ENCODE results near the gene GPR155.
"Not testable (repeated sequence)": the region's sequence is repeated elsewhere in the genome, so short reads cannot be mapped to it uniquely, and the experiment has no call there.

Gene GPR155

DNA sequence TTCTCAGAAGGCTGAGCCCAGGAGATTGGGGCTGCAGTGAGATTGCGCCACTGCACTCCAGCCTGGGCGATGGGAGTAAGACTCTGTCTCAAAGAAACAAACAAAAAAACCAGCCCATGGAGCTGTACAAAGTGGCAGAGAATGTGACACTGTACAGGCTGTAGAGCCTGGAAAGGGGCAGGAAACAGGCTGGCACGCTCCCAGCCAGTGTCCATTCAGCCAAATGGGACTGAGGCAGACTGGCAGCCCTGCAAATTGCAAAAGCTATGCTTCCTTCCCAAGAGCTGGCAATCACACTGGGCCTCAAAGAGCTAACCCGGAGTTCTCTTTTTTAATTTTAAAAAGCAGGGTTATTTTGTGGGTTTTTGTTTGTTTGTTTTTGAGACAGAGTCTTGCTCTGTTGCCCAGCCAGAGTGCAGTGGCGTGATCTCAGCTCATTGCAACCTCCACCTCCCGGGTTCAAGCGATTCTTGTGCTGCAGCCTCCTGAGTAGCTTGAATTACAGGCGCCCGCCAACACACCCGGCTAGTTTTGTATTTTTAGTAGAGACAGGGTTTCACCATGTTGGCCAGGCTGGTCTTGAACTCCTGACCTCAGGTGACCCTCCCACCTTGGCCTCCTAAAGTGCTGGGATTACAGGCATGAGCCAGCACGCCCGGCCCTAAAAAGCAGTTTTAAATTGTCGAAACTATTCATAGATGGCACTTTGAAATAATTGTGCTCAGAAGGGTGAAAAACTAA is 48.5 kb downstream of the GPR155 start:
- DNase-seq = peak; percentile 17

DNA sequence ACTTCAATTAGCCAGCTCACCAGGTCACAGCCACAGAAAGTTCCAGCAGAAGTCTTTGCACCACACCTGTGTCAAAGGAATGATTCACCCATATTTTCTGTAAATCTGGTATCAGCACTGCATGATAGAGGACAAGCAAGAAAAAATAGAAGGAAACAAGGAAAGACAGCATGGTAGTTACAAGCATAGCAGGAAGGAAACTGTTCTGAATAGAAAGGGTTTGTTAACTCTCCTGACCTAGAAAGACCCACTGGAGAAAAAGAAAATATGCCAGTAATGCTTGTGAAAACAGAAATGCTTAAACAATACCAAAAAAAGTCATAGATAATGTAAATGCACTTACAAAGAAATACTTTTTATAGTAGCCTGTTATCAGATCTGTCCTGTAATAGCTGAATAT is 50.5 kb downstream of the GPR155 start:
- DNase-seq = no peak

DNA sequence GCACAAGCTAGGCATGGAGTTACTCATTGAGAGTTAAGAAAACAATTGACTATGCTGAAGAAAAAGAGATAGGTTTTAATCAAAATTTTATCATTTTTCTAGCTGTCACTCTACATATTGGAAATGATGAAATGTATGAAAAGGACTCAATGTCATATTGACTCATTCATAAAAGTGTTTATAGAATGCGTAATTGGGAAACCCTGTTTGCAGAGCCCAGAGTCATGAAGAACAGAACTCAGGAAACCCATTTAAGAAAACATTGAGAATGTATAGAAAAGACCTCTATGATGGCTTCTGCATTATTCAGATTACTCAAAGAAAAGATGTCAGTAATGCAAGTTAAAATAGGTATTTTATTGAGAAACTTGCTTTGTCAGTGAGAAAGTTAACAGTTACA is 54.9 kb downstream of the GPR155 start:
- DNase-seq = no peak

DNA sequence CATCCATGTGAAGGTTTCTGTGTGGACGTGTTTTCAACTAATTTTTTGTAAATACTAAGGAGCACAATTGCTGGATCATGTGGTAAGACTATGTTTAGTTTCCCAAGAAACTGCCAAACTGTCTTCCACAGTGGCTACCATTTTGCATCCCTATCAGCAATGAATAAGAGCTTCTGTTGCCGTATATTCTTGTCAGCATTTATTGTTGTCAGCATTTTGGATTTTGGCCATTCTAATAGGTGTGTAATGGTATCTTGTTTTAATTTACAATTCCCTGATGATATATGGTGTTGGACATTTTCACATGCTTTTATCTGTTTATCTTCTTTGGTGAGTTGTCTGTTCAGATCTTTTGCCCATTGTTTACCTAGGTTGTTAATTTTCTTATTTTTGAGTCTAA is 56.8 kb downstream of the GPR155 start:
- DNase-seq = no peak

DNA sequence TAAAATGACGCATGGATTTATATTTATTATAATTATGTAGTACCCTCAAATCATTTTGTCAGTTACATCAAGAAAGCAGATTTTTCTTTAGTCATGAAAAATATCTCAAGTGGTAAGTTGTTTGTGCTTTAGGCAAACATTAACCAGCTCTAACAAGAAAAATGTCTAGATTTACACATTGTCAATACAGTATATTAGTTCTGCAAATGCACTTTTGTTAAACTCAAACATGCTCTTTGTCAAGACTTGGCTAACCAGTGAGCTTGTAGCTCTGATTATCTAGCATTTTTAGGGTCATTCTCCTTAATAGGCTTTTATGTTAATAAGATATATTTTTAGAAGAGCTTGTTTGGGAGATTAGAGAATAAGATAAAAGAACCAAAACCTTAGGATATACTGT is 58.6 kb downstream of the GPR155 start:
- no peak for DNase-seq

DNA sequence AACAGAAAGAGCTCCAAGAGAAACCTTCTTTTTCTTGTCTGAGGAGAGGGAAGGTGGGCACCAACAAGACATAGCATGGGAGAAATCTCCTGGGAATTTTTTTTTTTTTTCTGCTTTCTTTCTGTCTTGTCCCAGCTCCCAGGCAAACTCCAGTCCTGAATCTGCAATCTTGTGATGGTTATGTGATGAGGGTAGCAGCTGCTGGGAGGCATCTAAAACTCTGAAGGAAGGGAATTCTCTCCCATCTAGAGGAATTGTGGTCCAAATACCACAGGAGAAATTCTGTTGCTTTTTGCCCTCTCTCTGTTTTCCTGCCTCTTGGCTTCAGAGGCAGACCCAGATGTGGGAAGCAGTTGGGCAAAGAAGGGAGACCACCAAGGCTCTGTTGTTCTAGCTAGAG is 74.6 kb downstream of the GPR155 start:
- no peak for DNase-seq

DNA sequence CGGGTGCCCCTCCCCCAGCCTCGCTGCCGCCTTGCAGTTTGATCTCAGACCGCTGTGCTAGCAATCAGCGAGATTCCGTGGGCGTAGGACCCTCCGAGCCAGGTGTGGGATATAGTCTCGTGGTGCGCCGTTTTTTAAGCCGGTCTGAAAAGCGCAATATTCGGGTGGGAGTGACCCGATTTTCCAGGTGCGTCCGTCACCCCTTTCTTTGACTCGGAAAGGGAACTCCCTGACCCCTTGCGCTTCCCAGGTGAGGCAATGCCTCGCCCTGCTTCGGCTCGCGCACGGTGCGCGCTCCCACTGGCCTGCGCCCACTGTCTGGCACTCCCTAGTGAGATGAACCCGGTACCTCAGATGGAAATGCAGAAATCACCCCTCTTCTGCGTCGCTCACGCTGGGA is 76.8 kb downstream of the GPR155 start:
- not testable (repeated sequence) for DNase-seq

DNA sequence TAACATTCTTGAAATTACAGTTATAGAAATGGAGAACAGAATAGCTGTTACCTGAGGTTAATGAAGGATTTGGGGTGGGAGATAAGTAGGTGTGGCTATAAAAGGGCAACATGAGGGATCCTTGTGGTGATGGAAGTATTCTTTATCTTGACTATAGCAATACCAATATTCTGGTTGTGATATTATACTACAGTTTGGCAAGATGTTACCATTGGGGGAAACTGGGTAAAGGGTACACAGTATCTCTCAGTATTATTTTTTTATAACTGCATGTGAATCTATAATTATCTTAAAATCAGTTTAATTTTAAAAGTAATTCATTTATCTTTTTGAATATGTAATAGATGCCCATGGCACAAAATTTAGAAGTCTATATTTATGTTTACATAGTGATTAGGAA is 83.2 kb downstream of the GPR155 start:
- DNase-seq = no peak

DNA sequence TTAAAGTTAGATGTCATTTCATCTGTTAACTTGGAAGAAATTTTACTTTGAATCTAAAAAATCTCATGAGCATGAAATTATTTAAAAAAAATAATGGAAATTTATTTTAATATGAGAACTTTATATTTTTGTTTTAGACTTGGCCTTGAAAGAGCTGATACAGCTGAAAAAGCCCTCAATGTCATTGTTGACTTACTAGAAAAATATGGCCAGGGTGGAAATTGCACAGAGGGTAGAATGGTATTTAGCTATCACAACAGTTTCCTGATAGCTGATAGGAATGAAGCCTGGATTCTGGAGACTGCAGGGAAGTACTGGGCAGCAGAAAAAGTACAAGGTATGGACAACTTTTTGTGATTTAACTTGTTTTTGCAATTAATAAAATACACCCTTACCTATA is 86.0 kb downstream of the GPR155 start:
- no peak for DNase-seq

DNA sequence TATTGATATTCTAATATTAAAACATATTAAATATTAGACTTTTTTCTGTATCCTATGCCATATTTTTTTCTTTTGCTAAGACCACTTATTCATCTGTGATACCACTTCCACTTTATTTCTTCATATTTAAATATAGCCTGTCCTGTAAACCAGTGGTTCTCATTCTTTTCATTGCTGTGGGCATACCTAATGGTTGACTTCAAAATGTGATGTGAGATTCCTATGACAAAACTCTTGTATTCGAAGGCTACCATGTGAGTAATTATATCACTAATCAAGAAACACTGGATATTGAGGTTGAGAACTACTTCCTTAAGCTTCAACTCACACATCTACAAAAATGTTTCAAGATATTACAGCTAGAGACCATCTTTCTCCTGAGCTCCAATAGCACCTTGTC is 87.7 kb downstream of the GPR155 start:
- no peak for DNase-seq

DNA sequence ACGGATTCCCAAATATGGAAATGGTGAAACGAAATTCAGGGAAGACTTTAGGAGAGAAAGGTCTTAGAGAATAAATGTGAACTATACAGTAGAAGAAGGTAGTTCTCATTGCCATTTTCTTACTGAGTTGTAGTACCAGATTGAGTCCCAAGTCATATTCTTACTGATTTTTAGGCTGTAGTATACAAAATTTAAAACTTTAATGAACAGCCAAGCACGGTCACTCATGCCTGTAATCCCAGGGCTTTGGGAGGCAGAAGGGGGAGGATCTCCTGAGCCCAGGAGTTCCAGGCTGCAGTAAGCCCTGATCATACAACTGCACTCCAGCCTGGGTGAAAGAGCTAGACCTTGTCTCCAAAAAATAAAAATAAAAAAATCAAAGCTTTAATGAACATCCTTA is 89.1 kb downstream of the GPR155 start:
- no peak for DNase-seq

DNA sequence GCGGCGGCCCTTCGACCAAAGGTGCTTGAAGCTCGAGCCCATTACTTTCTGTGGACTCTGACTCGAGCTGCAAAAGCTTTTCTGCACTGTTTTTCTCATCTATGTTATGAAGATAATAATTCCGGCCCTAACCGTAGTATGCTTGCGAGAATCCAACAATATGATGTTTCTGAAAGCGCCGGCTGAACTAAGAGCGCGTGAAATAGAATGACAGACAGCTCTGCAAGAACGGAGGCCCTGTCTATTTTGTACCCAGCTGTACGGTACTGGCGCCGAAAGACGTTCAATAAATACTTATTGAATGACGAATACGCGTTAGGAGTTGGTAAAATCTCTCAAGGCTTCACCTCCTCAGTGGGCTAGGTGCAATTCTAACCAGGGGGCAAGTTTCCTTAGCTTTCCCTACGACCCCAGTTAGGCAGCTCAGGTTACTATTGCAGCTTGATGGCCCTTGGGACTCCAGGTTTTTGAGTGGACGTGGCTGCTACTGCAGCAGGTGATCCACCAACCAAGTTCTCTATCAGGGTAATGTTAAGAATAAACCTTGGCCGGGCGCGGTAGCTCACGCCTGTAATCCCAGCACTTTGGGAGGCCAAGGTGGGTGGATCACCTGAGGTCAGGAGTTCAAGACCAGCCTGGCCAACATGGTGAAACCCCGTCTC is 90.7 kb downstream of the GPR155 start:
- peak; percentile 16 for DNase-seq

DNA sequence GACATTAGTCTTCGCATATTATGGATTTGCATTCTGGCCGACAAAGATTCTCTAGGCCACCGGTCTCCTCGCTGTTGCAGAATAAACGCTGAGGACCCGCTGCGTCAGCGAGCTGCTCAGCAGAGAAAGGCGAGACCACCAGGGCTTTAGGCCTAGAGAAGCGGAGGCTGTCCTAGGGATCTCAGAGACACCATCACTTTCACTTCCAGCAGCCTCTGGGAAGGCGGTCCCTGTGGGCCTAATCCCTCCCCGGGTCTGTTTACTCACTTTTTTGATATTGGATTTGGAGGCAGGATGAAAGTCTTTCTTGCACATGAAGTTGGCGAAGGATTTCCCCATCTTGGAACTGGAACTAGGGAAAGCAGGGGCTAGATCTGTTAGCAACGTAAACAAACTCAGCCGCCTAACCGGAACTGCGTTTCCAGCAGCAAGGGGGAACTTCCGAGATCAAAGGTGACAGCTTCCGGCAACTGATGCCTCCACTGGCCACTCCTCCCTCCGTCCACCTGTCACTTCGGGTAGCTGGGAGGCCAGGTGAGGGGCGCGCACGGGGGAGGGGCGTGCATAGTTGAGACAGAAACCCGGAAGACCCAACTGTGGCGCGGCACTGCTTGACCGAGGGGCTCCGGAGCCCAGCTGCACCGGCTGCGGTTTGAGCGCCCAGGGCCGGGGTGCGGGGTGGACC is 91.4 kb downstream of the GPR155 start, which contains the start of gene SCRN3:
Gene SCRN3 (plus strand): TSS at position 447 of the 685 bp plus-strand sequence. CDS start 2,554 bp downstream, outside the sequence.
- DNase-seq = peak; percentile 86

DNA sequence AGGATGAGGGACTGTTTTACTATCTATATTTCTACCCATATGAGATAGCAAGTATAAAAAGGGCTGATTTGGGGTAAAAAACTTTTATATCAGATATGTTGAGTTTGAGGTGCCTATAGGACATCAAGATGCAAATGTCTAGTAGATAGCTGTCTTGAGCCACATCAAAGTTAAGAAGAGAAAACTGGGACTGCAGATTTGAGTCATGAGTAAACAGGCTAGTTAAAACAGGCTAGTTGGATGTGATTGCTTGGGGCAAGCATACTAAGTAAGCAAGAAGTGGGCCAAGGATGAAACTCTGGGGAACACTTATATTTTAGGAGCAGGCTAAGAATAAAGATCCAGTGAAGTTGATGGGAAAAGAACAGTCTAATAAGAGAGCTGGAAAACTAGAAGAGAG is 94.1 kb downstream of the GPR155 start:
- DNase-seq = no peak

DNA sequence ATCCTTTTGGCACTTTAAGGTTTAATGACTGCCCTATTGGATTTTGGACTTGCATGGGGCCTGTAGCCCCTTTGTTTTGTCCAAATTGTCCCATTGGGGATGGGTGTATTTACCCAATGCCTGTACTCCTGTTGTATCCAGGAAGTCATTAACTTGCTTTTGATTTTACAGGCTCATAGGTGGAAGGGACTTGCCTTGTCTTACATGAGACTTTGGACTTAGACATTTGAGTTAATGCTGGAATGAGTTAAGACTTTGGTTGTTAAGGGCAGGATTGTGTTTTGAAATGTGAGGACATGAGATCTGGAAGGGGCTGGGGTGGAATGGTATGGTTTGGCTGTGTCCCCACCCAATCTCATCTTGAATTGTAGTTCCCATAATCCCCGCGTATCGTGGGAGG is 96.5 kb downstream of the GPR155 start:
- DNase-seq = not testable (repeated sequence)

DNA sequence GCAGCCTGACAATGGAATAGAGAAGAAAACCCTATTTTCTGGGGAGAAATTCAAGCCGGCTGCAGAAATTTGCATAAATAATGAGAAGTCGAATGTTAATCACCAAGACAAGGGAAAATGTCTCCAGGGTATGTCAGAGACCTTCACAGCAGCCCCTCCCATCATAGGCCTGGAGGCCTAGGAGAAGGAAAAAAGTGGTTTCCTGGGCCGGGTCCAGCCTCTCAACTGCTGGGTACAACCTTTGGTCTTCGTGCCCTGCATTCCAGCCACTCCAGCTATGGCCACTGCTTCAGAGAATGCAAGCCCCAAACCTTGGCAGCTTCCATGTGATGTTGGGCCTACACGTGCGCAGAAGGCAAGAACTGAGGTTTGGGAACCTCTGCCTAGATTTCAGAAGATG is 97.3 kb downstream of the GPR155 start:
- no peak for DNase-seq

DNA sequence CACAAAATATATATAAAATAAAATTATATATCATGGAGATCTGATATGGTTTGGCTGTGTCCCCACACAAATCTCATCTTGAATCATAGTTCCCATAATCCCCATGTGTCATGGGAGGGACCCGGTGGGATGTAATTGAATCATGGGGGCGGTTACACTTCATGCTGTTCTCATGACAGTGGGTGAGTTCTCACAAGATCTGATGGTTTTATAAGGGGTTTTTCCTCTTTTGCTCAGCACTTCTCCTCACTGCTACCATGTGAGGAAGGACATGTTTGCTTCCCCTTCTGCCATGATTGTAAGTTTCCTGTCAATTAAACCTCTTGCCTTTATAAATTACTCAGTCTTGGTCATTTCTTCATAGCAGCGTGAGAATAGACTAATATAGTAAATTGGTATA is 98.1 kb downstream of the GPR155 start:
- DNase-seq = not testable (repeated sequence)

DNA sequence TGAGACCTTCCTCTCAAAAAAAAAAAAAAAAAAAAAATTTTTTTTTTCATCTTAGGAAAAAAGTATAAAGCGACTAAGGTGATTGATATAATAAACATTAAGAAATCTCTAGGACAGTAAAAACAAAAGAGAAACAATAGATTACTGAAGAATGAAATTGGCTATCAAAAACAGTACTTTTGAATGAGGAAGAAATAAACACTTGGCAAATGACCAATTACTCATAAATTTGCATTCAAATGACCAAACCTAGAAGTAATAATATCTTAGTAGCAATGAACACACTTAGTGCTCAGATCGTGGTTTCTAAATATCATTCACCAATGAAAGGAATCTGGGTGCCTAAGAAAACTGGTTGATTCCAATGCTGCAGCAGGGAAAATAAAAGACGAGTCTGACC is 101.6 kb downstream of the GPR155 start:
- DNase-seq = no peak

DNA sequence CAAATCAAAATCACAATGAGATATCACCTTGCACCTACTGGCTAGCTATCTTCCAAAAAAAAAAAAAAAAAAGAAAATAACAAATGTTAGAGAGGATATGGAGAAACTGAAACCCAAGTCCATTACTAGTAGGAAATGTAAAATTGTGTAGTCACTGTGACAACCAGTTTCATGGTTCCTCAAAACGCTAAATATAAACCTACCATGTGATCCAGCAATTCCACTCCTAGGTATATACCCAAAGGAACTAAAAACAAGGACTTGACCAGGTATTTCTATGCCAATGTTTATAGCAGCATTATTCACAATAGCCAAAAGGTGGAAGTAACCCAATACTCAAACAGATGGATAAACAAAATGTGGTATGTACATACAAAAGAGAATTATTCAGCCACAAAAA is 103.0 kb downstream of the GPR155 start:
- no peak for DNase-seq

Measured in right hindlimb (tissue), 1 donor.